Activated B cell treated with CpG ODN at 0.5 μM for 24 hours (primary cell): ENCODE results near the gene RETN. TPM values are rescaled to one million over a fixed set of nuclear protein-coding genes. Genes with fewer than 3 reads are reported as not detected.

Experiments
- ATAC-seq: fragments of 200-7000 bp; cut with Tn5 transposase; one replicate; pipeline ENCODE4 v1.10.0; 2021; ENCODE audit warnings: low read depth, mild to moderate bottlenecking, moderate library complexity
- CTCF ChIA-PET: fragments of 350-600 bp; sonication (Branson Sonifier 250); formaldehyde crosslinking; loops from one replicate; lab custom pipeline; 2021; ENCODE audit warnings: antibody characterized with exemption; lab: Charles Lee
- POLR2A ChIA-PET: fragments of 350-600 bp; sonication (Branson Sonifier 250); formaldehyde crosslinking; loops from one replicate; lab custom pipeline; 2021; ENCODE audit warnings: antibody characterized with exemption; lab: Charles Lee
- DNase-seq: peaks from one replicate; pipeline ENCODE4 v3.0.0; 2022
- H3K27ac Mint-ChIP-seq: one replicate; pipeline ENCODE4 v1.8.0; 2020; ENCODE audit warnings: mixed read lengths
- H3K27me3 Mint-ChIP-seq: one replicate; pipeline ENCODE4 v1.8.0; 2021; ENCODE audit warnings: mixed read lengths
- H3K36me3 Mint-ChIP-seq: one replicate; pipeline ENCODE4 v1.8.0; 2021; ENCODE audit warnings: low read depth, mixed read lengths
- H3K4me1 Mint-ChIP-seq: one replicate; pipeline ENCODE4 v1.8.0; 2021; ENCODE audit warnings: mixed read lengths
- H3K4me3 Mint-ChIP-seq: one replicate; pipeline ENCODE4 v1.8.0; 2020; ENCODE audit warnings: mild to moderate bottlenecking, mixed read lengths
- H3K9me3 Mint-ChIP-seq: one replicate; pipeline ENCODE4 v1.8.0; 2020; ENCODE audit warnings: mixed read lengths
- CTCF ChIP-seq: fragments of 200-600 bp; IDR thresholded peaks from one replicate; pipeline ENCODE4 v1.8.0; 2022; ENCODE audit warnings: antibody characterized with exemption, mild to moderate bottlenecking
- intact Hi-C: fragments of 100-400 bp; cut with micrococcal nuclease; formaldehyde crosslinking; loops from one replicate; pipeline ENCODE4 v1.15.1; 2024
- total RNA-seq: library from RNA; stranded (reverse); gene quantifications from 2 replicates; pipeline ENCODE4 v1.2.3, GENCODE V29; 2022

RETN gene
- total RNA-seq, 1 donor from 2014 or later = not detected

GRCh38 chr19:7645163-7645562, 23.7 kb upstream of the RETN start:
- DNase-seq = no peak

GRCh38 chr19:7645656-7646425, 23.0 kb upstream of the RETN start:
- no peak for ATAC-seq
- Mint-ChIP-seq H3K4me1 (no peaks in the 10 kb centered on the region), H3K36me3 (peaks cover 35% of the 10 kb centered on the region), H3K27ac (no peak overlapping the region), H3K4me3 (no peak overlapping the region), H3K27me3 (no peaks in the 10 kb centered on the region), H3K9me3 (no peaks in the 10 kb centered on the region)
- ChIA-PET POLR2A (no interaction called here), CTCF (no interaction called here)
- intact Hi-C loops = no loop called here
- TF ChIP-seq CTCF = no peak
- no peak for DNase-seq

More at GRCh38 chr19:7645163-7645562, 23.7 kb upstream of the RETN start:
- Mint-ChIP-seq H3K27me3 (no peaks in the 10 kb centered on the region), H3K4me1 (no peaks in the 10 kb centered on the region), H3K4me3 (no peak overlapping the region), H3K36me3 (peaks cover 39% of the 10 kb centered on the region), H3K9me3 (no peaks in the 10 kb centered on the region), H3K27ac (no peak overlapping the region)
- intact Hi-C loops = no loop called here
- ATAC-seq = no peak
- TF ChIP-seq CTCF = no peak
- POLR2A ChIA-PET = interaction anchor here (0.6 kb wide), 1 partner anchor 17 kb away, joined by 3 read pairs; no protein-coding TSS in a partner anchor
- CTCF ChIA-PET = interaction anchor here (1.6 kb wide), 1 partner anchor 8 kb away, joined by 5 read pairs; no protein-coding TSS in a partner anchor

GRCh38 chr19:7646426-7646700, 22.5 kb upstream of the RETN start:
- CTCF ChIA-PET = no interaction called here
- Mint-ChIP-seq H3K27ac (no peak overlapping the region), H3K36me3 (peaks cover 35% of the 10 kb centered on the region), H3K4me3 (no peak overlapping the region), H3K9me3 (no peaks in the 10 kb centered on the region), H3K27me3 (no peaks in the 10 kb centered on the region), H3K4me1 (no peaks in the 10 kb centered on the region)
- intact Hi-C loops = no loop called here
- POLR2A ChIA-PET = no interaction called here
- no peak for TF ChIP-seq CTCF
- ATAC-seq (no peak), DNase-seq (no peak)

- DNase-seq (no peak), ATAC-seq (no peak)
- Mint-ChIP-seq H3K36me3 (peaks cover 35% of the 10 kb centered on the region), H3K4me1 (peaks cover 3% of the 10 kb centered on the region), H3K27ac (no peak overlapping the region), H3K27me3 (no peaks in the 10 kb centered on the region), H3K9me3 (no peaks in the 10 kb centered on the region), H3K4me3 (no peak overlapping the region)
- no peak for TF ChIP-seq CTCF
- intact Hi-C loops = no loop called here
- ChIA-PET CTCF (no interaction called here), POLR2A (no interaction called here)
Measured at GRCh38 chr19:7647156-7647555, 21.7 kb upstream of the RETN start.

- TF ChIP-seq CTCF = no peak
- DNase-seq (no peak), ATAC-seq (no peak)
- Mint-ChIP-seq H3K27ac (no peak overlapping the region), H3K4me3 (no peak overlapping the region), H3K36me3 (peaks cover 26% of the 10 kb centered on the region), H3K4me1 (peaks cover 8% of the 10 kb centered on the region), H3K27me3 (no peaks in the 10 kb centered on the region), H3K9me3 (no peaks in the 10 kb centered on the region)
- CTCF ChIA-PET = interaction anchor here (1.4 kb wide), 2 partner anchors 32 to 80 kb away, joined by 4 to 6 read pairs; partner anchors contain the start of gene TRAPPC5
- POLR2A ChIA-PET = interaction anchor here (0.7 to 0.8 kb wide), 2 partner anchors 9 to 245 kb away, joined by 4 read pairs; no protein-coding TSS in a partner anchor
- intact Hi-C loops = no loop called here
Measured at GRCh38 chr19:7648265-7649014, 20.4 kb upstream of the RETN start.
